Ramos (cell line): Measurements from ENCODE around the gene SLC6A12.

Source experiments
- in situ Hi-C: fragments of 300-500 bp; cut with MboI; formaldehyde crosslinking; loops from one replicate; pipeline ENCODE4 v1.14.3; 2022; ENCODE audit warnings: low sequenced_read_pairs; ENCODE audit not compliant: unreplicated experiment

SLC6A12 gene

GRCh38 chr12:214003-214741 lies at the start of gene SLC6A12:
Gene SLC6A12, minus strand, starts transcription at chr12:214157. Its CDS starts 4,171 bp downstream, at chr12:209986.
- in situ Hi-C loops: no loop called here

GRCh38 chr12:263574-263973 lies 49.6 kb upstream of the SLC6A12 start:
- in situ Hi-C loops: no loop called here

- in situ Hi-C loops: no loop called here
Observed at GRCh38 chr12:262817-263216, 48.9 kb upstream of the SLC6A12 start, which contains the start of gene SLC6A13. Gene SLC6A13, minus strand, starts transcription at chr12:262836. Its CDS starts 2,784 bp downstream, at chr12:260052.

DNA sequence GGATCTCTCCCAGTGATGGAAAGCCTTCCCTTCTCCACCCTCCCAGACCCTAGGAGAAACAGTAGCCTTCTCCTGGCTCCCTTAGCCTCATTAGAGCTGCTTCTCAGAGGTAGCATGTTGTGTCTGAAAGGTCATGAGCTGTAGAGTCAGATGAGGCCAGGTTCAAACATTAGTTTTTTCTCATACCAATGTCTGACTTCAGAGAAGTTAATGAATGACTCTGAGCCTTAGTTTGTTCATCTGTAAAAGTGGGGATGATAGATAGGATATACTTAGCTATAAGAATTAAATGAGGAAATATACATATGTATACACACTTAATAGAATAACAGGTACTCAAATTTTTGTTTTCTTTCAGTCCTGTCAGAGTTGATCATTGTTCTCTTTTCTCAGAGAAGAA lies 48.2 kb upstream of the SLC6A12 start:
- in situ Hi-C loops: no loop called here

DNA sequence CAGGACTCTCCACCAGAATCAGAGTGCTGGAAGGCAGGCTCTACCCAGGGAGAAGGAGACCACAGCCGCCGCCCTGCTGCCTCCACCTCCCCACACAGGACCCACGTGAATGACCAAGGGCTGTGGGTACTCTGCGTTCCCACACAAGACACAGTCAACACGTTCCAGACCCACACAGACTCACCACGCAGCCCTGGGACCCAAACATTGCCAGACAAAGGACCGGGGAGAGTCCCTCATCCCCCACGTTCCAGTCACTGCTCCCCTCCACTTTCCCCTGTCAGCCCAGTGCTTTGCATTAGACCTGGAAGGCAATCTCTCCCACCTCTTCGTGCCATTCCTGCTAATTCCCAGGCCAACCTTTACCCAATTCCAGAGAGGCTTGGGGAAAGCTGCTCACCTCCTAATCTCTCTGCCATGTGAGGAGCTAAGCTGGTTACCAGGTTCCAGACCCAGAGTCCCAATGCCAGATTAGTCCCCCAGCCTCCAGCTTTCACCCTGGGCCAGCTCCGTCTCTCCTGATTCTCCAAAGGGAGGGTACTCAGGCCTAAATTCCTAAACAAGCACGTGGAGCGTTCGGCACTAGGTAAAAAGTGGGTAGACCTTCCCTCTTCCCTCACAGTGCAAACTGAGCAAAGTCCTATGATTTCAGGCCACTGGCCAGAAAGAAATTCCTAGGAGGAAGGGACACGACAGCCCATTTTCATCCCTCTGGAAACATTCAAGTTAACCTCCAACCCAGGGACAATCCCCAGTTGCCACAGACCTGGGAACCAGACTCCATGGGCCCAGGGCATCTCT lies 43.8 kb upstream of the SLC6A12 start:
- in situ Hi-C loops: no loop called here

GRCh38 chr12:256958-257357 lies 43.0 kb upstream of the SLC6A12 start:
- in situ Hi-C loops: no loop called here

DNA sequence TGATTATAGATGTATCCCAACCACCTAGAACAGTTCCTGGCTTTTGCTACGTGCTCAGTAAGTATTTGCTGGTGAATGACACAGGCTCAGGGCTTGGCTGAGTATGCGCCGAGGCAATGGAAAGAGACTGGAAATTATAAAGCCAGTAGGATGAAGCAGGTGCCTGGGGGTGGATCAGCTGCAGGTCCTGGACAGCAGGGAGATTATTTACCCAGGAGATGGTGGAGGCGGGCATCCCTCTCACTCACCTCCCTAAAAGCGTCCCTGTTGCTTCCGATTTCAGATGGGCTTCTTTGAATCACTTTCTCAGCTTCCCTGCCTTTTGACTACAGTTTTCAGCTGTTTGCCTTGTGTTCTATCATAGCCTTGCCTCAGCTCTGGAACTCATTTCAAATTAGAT lies 42.3 kb upstream of the SLC6A12 start:
- in situ Hi-C loops: no loop called here

DNA sequence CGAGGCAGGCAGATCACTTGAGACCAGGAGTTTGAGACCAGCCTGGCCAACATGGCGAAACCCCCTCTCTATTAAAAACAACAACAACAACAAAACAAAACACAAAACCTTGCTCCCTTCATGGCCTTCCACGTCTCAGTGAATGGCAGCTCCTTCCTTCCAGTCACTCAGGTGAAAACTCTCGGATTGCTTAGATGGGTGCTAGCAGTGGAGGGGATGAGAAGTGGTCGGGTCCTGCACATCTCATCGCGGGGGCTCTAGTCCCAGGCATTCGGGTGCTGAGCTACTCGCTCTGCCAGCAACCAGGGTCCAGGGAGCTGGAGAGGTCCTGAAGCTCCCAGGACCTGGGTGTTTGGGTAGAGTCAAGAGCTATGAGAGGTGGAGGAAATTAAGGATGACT lies 41.0 kb upstream of the SLC6A12 start:
- in situ Hi-C loops: no loop called here

DNA sequence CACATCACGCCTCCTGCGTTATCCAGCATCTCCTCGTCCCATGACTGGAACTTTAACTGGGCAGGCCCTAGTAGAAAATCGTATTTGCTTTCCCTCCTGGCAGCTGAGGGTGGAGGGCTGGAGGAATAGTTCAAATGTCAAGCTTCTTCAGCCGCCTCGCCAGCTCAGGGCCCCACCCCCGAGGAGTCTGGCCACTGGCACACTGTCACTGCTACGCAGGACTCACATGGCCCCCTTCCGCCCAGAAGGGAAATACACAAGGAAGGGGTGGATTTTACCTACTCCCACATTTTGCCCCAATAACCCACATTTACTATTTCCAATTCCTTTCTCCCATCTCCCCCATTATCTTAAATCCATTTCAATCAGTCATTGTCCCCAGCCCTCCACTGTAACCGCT lies 40.1 kb upstream of the SLC6A12 start:
- in situ Hi-C loops: no loop called here

DNA sequence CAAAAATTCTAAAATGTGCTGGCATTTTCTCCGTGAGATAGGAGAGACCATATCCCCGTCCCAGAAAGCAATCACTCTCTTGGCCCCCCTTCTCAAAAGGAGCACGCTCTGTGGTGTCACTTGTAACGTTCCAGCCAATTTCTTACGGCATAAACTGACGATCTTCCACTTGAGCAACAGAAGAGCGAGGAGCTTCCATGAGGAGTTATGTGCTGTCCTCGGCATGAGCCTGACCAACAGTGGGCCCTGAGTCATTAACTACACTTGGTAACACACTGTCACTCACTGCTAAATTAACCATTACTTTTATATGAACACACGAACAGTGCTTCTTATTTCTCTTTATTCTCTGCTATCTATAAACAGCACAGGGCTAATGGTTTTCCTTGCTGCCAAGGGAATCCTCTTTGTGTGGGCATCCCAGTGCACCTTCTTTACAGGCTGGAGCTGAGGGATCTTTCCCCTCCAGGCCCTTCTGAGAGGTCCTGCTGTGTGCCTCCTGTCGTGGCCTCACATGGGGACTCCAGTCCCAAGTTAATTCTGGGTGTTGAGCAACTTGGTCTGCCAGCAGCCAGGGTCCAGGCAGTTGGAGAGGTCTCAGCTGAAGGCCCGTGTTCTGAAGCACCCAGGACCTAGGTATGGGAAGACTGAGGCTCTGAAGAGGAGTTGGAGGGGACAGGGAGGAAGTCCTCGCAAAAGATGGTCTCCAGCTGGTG lies 39.3 kb upstream of the SLC6A12 start:
- in situ Hi-C loops: no loop called here

GRCh38 chr12:252636-253035 lies 38.7 kb upstream of the SLC6A12 start:
- in situ Hi-C loops: no loop called here

GRCh38 chr12:247271-247670 lies 33.3 kb upstream of the SLC6A12 start:
- in situ Hi-C loops: no loop called here

GRCh38 chr12:243381-243780 lies 29.4 kb upstream of the SLC6A12 start:
- in situ Hi-C loops: no loop called here

- in situ Hi-C loops: no loop called here
Observed at GRCh38 chr12:242496-242895, 28.5 kb upstream of the SLC6A12 start.

DNA sequence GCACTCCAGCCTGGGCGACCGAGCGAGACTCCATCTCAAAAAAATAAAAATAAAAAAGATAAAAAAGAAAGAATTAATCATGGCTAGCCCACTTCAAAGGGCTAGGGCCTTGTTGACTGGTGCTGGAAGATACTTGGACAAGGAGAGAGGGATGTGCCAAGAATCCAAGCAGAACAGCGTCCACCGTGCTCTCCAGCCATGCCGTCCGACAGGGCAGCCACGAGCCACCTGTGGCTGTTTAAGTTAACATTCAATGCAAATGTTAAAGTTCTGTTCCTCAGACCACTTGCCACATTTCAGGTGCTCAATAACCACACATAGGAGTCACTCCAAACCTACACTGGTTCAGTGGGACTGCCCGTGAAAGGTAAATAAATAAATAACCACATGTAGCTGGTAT lies 27.3 kb upstream of the SLC6A12 start:
- in situ Hi-C loops: no loop called here

- in situ Hi-C loops: no loop called here
Observed at GRCh38 chr12:240566-240965, 26.6 kb upstream of the SLC6A12 start.

- in situ Hi-C loops: no loop called here
Observed at GRCh38 chr12:238736-239398, 24.9 kb upstream of the SLC6A12 start.

- in situ Hi-C loops: no loop called here
Observed at GRCh38 chr12:238116-238515, 24.2 kb upstream of the SLC6A12 start.

- in situ Hi-C loops: no loop called here
Observed at GRCh38 chr12:237026-237815, 23.3 kb upstream of the SLC6A12 start.

DNA sequence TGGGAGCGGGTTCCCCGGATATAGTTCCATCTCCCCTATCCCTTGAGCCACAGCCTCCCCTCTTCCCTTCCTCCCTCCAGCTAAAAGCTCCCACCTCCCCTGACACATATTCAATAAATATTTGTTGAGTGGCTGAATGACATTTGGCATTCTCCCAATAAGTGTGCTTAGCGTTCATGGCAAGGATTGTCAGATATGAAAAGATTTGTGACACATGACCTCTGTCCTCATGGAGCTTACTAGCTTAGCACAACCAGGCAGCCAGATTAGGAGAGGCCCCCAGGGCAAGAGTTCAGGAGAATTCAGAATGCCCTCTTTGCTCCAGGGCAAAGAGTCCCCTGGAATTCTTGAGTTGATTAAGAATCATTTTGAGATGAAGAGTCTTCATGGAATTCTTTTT lies 22.5 kb upstream of the SLC6A12 start:
- in situ Hi-C loops: no loop called here
